Ishikawa (cell line): ENCODE measurements around the gene DUSP10.

Experiments used
- CEBPB ChIP-seq: IDR thresholded peaks from 2 replicates; pipeline ENCODE4 v1.6.1; 2012
- CREB1 ChIP-seq: IDR thresholded peaks from 2 replicates; pipeline ENCODE4 v1.6.1; 2012; ENCODE audit warnings: low read depth
- EGR1 ChIP-seq: IDR thresholded peaks from 2 replicates; pipeline ENCODE4 v1.6.1; 2012
- EP300 ChIP-seq: IDR thresholded peaks from 2 replicates; pipeline ENCODE4 v1.6.1; 2012; ENCODE audit warnings: borderline replicate concordance
- FOXM1 ChIP-seq: IDR thresholded peaks from 2 replicates; pipeline ENCODE4 v1.6.1; 2012; ENCODE audit warnings: low read depth, borderline replicate concordance
- MAX ChIP-seq: IDR thresholded peaks from 2 replicates; pipeline ENCODE4 v1.6.1; 2012
- NFIC ChIP-seq: IDR thresholded peaks from 2 replicates; pipeline ENCODE4 v1.6.1; 2012
- RAD21 ChIP-seq: IDR thresholded peaks from 2 replicates; pipeline ENCODE4 v1.6.1; 2012; ENCODE audit warnings: low read depth
- REST ChIP-seq: IDR thresholded peaks from 2 replicates; pipeline ENCODE4 v1.6.1; 2012; ENCODE audit warnings: low read depth, mild to moderate bottlenecking
- TAF1 ChIP-seq: IDR thresholded peaks from 2 replicates; pipeline ENCODE4 v1.6.1; 2012; ENCODE audit warnings: low read depth, mild to moderate bottlenecking
- TCF12 ChIP-seq: IDR thresholded peaks from 2 replicates; pipeline ENCODE4 v1.6.1; 2012; ENCODE audit warnings: low read depth
- TEAD4 ChIP-seq: IDR thresholded peaks from 2 replicates; pipeline ENCODE4 v1.6.1; 2012
- USF1 ChIP-seq: IDR thresholded peaks from 2 replicates; pipeline ENCODE4 v1.6.1; 2012
- YY1 ChIP-seq: IDR thresholded peaks from 2 replicates; pipeline ENCODE4 v1.6.1; 2012; ENCODE audit warnings: low read depth
- ZBTB7A ChIP-seq: IDR thresholded peaks from 2 replicates; pipeline ENCODE4 v1.6.1; 2012; ENCODE audit warnings: low read depth

Gene DUSP10

GRCh38 chr1:221715321-221716169 is 26.3 kb downstream of the DUSP10 start:
- TF ChIP-seq RAD21 (no peak), FOXM1 (no peak), REST (no peak), EGR1 (no peak), CREB1 (no peak), MAX (no peak), TAF1 (no peak)

GRCh38 chr1:221714227-221715152 is 27.4 kb downstream of the DUSP10 start:
- TF ChIP-seq EGR1 (no peak), NFIC (no peak), YY1 (peak; percentile 80), MAX (peak; percentile 59; the same call in 1 of the 2 replicates), REST (no peak)

- no peak for TF ChIP-seq USF1
- no peak for TF ChIP-seq CREB1
- no peak for TF ChIP-seq MAX
- no peak for TF ChIP-seq TAF1
- no peak for TF ChIP-seq CEBPB
- no peak for TF ChIP-seq EP300
- TF ChIP-seq YY1: no peak
- TF ChIP-seq ZBTB7A: no peak
- TF ChIP-seq EGR1: no peak
- TF ChIP-seq REST: no peak
These were observed 29.0 kb downstream of the DUSP10 start for GRCh38 chr1:221712776-221713431.

- TF ChIP-seq CEBPB: no peak
- no peak for TF ChIP-seq TCF12
- no peak for TF ChIP-seq CREB1
- TF ChIP-seq FOXM1: no peak
- TF ChIP-seq ZBTB7A: no peak
- TF ChIP-seq TAF1: no peak
- TF ChIP-seq RAD21: no peak
- no peak for TF ChIP-seq USF1
- TF ChIP-seq YY1: no peak
- TF ChIP-seq TEAD4: no peak
- TF ChIP-seq EGR1: no peak
These were observed 29.6 kb downstream of the DUSP10 start for GRCh38 chr1:221712198-221712684.
